DMS 273 (cell line): ENCODE results near the gene ZNF445.
"Not testable (repeated sequence)": the region's sequence is repeated elsewhere in the genome, so short reads cannot be mapped to it uniquely, and the experiment has no call there.

ENCODE experiments used
- DNase-seq: peaks from one replicate; lab custom pipeline; 2025; ENCODE audit not compliant: unreplicated experiment; lab: John Stamatoyannopoulos, UW

Gene ZNF445

DNA sequence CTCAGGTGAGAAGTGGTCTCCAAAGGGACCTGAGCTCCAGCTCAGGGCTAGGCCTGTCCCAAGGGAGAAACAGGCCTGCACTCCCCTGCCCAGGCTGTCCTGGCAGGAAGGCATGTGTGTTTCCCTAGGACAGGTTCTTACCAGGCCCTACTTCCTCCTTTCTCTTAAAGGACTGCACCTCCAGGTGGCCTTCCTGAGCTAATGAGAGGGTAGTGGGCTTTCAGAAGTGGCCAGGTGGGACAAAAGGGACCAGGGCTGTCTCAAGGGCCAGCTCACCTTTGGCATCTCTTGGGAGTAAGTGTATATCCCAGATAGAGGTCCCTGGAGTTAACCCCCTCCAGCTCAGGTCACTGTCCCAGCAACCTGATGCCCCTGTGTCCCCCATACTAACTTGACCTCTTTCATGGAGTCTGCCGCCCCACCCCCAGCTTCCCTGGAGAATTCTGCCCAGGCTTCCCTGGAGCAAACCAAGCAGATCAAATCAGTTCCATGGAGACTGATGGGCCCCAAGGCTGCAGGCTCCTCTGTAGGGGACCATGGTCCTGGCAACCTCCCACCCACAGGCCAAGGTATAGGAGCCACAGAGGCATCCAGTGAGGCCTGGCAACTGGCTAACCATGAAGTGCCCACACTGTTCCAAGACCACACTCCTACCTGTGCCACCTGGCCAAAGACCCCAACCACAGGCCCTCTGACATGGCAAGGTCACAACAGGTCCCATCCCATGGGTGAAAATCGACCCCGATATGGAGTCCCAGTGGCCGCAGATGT is 67.6 kb downstream of the ZNF445 start:
- no peak for DNase-seq

DNA sequence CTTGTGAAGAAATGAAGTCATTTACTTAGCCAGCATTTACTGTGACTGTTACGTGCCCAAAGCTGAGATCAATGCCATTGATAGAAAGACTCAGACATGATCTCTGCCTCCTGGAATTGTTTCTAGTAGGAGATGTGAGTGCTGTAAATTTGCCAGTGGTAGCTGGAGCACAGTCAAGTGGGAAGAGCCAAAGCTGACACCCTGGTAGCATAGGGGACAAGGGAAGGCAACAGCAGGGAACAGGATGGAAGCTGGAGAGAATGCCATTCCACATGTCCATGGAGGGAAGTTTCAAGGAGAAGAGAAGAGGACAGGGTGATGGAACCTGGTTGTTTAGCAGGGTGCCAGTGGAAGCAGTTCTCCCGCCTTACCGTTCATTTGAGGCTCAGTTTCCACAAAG is 74.9 kb downstream of the ZNF445 start:
- DNase-seq = no peak

DNA sequence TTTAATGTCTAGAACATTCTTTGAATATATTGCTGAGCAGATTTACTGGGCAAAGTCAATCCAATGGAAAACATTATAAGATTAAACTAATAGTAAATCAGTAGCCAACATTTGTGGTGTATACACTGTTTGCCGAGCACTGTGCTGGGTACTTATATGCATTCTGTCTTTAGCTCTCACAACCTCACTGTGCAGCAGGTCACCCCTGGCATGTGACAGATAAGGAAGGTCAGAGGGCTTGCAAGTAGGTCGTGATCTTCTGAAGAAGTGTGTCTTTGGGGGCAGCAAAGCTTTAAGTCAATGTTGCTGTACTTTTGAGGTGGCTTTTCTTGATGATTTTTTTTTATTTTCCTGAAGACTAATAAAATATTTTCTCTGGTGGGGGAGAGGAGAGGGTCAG is 76.7 kb downstream of the ZNF445 start:
- DNase-seq = no peak

DNA sequence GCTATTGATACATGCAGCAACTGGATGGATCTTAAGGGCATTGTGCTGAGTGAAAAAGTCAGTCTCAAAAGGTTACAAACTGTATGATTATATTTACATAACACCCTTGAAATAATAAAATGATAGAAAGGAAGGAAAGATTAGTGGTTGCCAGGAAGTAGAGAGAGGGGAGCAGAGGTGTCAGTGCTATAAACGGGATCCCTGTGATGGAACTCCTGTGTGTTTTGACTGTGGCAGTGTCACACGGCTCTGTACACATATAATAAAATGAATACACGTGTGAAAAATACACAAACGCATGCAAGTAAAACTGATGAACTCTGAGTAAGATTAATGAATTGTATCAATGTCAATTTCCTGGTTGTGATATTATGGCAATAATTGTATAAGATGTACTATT is 78.6 kb downstream of the ZNF445 start:
- no peak for DNase-seq

DNA sequence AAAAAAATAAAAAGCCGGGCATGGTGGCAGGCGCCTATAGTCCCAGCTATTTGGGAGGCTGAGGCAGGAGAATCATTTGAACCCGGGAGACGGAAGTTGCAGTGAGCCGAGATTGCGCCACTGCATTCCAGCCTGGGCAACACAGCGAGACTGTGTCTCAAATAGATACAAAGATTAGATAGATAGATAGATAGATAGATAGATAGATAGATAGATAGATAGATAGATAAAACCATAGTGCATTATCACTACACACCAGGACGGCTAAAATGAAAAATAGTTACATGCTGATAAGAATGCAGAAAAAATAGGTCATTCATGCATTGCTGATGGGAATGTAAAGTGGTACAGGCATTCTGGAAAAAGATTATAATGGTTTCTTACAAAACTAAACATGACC is 79.2 kb downstream of the ZNF445 start:
- not testable (repeated sequence) for DNase-seq

DNA sequence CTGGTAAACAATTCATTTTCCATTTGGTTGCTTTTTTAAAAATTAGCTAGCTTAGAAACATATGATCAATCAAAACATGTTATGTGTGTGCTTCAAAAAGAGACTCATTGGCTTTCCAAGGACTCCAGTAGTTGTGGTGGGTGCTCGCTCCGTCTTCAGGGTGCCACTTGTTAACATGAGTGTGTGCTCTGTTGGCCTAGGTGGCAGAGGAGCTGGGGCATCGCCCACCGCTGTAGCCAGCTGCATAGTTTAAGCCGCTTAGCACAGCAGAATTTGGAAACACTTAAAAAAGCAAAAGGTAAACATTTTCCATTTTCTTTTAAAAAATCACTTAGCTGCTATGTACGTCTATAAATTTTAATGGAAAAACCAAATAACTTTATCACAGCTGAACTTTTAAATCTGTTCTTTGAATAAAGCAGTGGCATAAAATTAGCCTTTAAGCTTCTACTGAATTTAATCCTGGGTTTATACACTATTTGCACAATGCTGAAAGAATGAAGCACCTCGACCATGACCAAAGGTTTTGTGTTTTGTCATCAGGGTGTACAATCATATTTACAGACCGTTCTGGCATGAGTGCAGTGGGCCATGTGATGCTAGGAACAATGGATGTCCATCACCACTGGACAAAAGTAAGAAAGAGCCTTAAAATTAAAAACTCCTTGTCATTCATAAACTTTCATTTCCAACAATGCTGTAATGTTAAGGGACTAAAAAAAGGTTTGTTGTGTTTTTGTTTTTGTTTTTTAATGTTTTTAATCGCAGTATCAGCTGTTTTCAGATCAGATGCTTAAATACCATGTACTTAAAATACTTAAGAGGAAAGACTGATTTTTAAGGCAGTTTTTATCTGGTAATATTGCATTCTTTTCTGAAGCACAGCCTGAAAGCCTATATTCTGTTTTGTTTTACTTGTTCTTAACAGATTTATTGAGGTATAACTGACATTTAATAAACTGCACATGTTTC is 81.0 kb downstream of the ZNF445 start:
- DNase-seq = no peak

DNA sequence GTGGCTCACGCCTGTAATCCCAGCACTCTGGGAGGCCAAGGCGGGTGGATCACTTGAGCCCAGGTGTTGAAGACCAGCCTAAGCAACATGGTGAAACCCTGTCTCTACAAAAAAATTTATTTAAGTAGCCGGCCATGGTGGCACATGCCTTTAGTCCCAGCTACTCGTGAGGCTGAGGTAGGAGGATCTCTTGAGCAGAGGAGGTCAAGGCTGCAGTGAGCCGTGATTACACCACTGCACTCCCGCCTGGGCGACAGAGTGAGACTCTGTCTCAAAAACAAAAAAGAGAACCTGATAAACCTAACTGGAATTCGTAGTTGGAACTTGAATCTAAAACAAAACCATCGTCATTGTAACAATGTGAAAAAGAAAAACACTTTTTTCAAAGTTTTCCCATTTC is 81.8 kb downstream of the ZNF445 start:
- DNase-seq = no peak

DNA sequence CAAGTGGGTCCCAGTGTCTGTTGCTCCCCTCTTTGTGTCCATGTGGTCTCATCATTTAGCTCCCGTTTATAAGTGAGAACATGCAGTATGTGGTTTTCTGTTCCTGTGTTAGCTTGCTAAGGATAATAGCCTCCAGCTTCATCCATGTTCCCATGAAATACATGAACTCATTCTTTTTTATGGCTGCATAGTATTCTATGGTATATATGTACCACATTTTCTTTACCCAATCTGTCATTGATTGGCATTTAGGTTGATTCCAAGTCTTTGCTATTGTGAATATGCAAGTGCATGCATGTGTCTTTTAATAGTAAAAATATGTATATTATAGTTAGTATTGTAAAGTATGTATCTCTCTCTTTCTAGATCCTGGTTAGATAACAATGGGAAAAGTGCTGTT is 85.0 kb downstream of the ZNF445 start:
- no peak for DNase-seq

DNA sequence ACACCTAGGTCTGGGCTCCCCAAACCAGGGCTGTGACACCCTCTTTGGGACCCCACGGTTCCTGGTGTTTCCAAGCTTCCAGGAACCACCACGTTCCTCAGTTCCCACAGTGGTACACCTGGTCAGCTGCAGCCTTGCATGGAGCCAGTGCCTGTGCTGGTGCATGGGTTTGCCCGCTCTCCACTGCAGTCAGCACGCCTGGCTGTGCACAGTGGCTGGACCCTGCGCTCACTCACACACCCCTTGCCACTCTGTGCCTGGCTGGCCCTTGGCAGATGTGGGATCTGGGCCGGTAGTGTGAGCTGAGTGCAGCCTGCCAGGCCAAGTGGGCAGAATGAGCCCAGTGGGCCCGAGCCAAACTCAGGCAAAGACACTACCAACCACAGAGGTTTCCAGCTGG is 90.1 kb downstream of the ZNF445 start:
- no peak for DNase-seq
